DOHH2 (cell line): ENCODE measurements around the gene ZFX.
A peak's percentile ranks its signal among the peaks of the same experiment; 100 is the strongest.
"Not testable (repeated sequence)": the region's sequence is repeated elsewhere in the genome, so short reads cannot be mapped to it uniquely, and the experiment has no call there.

Source experiments
- H3F3A ChIP-seq: fragments of 200-600 bp; sonication (generic), shearing (Covaris generic); 2 replicates; pipeline ENCODE4 v1.6.0; 2016; ENCODE audit warnings: antibody characterized with exemption, mild to moderate bottlenecking; ENCODE audit not compliant: control insufficient read depth, insufficient read depth
- H3K27ac ChIP-seq: fragments of 200-600 bp; sonication (generic); 2 replicates; pipeline ENCODE4 v1.5.1; 2014; ENCODE audit warnings: low read depth, mild to moderate bottlenecking, low read length, moderate library complexity
- H3K27me3 ChIP-seq: fragments of 200-600 bp; sonication (generic); 2 replicates; pipeline ENCODE4 v1.6.1; 2014; ENCODE audit warnings: mild to moderate bottlenecking, low read length, mixed read lengths; ENCODE audit not compliant: control insufficient read depth
- H3K36me3 ChIP-seq: fragments of 200-600 bp; sonication (generic); 2 replicates; pipeline ENCODE4 v1.6.1; 2014; ENCODE audit warnings: mild to moderate bottlenecking, low read length, moderate library complexity, mixed read lengths; ENCODE audit not compliant: control insufficient read depth
- H3K4me1 ChIP-seq: fragments of 200-600 bp; sonication (generic); 2 replicates; pipeline ENCODE4 v1.6.1; 2014; ENCODE audit warnings: mild to moderate bottlenecking, low read length, mixed read lengths; ENCODE audit not compliant: control insufficient read depth
- H3K4me2 ChIP-seq: fragments of 200-600 bp; sonication (generic); 2 replicates; pipeline ENCODE4 v1.6.0; 2014; ENCODE audit warnings: mild to moderate bottlenecking, low read length, moderate library complexity
- H3K4me3 ChIP-seq: fragments of 200-600 bp; sonication (generic); 2 replicates; pipeline ENCODE4 v1.5.1; 2014; ENCODE audit warnings: mild to moderate bottlenecking, low read length, mixed read lengths
- H3K79me2 ChIP-seq: fragments of 200-600 bp; sonication (generic); 2 replicates; pipeline ENCODE4 v1.6.1; 2014; ENCODE audit warnings: mild to moderate bottlenecking, low read length, mixed read lengths; ENCODE audit not compliant: control insufficient read depth
- H3K9me2 ChIP-seq: fragments of 200-600 bp; sonication (generic); replicated peaks from 2 replicates; pipeline ENCODE4 v1.6.1; 2014; ENCODE audit warnings: mild to moderate bottlenecking, low read length, mixed read lengths; ENCODE audit not compliant: control insufficient read depth
- H3K9me3 ChIP-seq: fragments of 200-600 bp; sonication (generic); 2 replicates; pipeline ENCODE4 v1.6.1; 2014; ENCODE audit warnings: antibody characterized with exemption, low read length, mixed read lengths; ENCODE audit not compliant: control insufficient read depth, insufficient read depth
- H4K20me1 ChIP-seq: fragments of 200-600 bp; sonication (generic); 2 replicates; pipeline ENCODE4 v1.6.0; 2014; ENCODE audit warnings: low read depth, mild to moderate bottlenecking, antibody characterized with exemption, low read length, moderate library complexity; ENCODE audit not compliant: control insufficient read depth, insufficient read depth
- CTCF ChIP-seq: fragments of 200-600 bp; sonication (generic); IDR thresholded peaks from one replicate; pipeline ENCODE4 v1.5.1; 2014; ENCODE audit warnings: antibody characterized with exemption, mild to moderate bottlenecking, low read depth, low read length; ENCODE audit not compliant: poor library complexity, severe bottlenecking
- EZH2phosphoT487 ChIP-seq: fragments of 200-600 bp; sonication (generic); IDR thresholded peaks from 2 replicates; pipeline ENCODE4 v1.6.1; 2017; ENCODE audit warnings: borderline replicate concordance, mild to moderate bottlenecking, antibody characterized with exemption, low read length, moderate library complexity, mixed read lengths

The ZFX gene

DNA sequence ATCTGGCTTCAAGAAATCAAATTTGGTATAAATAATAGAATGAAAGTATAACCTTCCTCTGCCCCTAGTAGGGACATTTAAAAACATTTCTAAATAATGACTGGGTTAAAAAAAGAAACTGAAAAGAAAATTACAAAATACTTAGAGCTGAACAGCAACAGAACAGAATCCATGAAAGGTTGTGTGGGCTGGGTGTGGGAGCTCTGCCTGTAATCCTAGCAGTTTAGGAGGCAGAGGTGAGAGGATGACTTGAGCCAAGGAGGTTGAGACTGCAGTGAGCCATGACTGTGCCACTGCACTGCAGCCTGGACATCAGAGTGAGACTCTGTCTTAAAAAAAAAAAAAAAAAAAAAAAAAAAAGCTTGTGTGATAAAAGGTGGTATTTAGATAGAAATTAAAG is 12.3 kb upstream of the ZFX start:
- no peaks in the 10 kb centered on the region for H3K36me3 ChIP-seq
- H3K79me2 ChIP-seq: no peaks in the 10 kb centered on the region
- no peaks in the 10 kb centered on the region for H3K4me1 ChIP-seq
- TF ChIP-seq CTCF (no peak), EZH2phosphoT487 (no peak)
- H3K4me2 ChIP-seq: no peak overlapping the region
- no peaks in the 10 kb centered on the region for H3K9me2 ChIP-seq
- no peak overlapping the region for H3K27ac ChIP-seq
- no peaks in the 10 kb centered on the region for H4K20me1 ChIP-seq
- H3K4me3 ChIP-seq: no peak overlapping the region
- no peaks in the 10 kb centered on the region for H3F3A ChIP-seq
- no peaks in the 10 kb centered on the region for H3K27me3 ChIP-seq
- no peaks in the 10 kb centered on the region for H3K9me3 ChIP-seq

- H3K4me3 ChIP-seq, H3K27me3 ChIP-seq, H3K9me2 ChIP-seq, H4K20me1 ChIP-seq, H3F3A ChIP-seq, H3K79me2 ChIP-seq, H3K36me3 ChIP-seq, H3K9me3 ChIP-seq, H3K27ac ChIP-seq, H3K4me2 ChIP-seq: not testable (repeated sequence)
- H3K4me1 ChIP-seq: peaks cover 30% of the 10 kb centered on the region
Measured at GRCh38 chrX:24143982-24144381, 5.5 kb upstream of the ZFX start.

- H3K36me3 ChIP-seq: no peaks in the 10 kb centered on the region
- no peaks in the 10 kb centered on the region for H4K20me1 ChIP-seq
- peaks cover 30% of the 10 kb centered on the region for H3K4me1 ChIP-seq
- no peak for TF ChIP-seq EZH2phosphoT487
- no peak for TF ChIP-seq CTCF
- no peak overlapping the region for H3K27ac ChIP-seq
- H3K4me3 ChIP-seq: no peak overlapping the region
- H3K9me3 ChIP-seq: no peaks in the 10 kb centered on the region
- peaks cover 9% of the 10 kb centered on the region for H3F3A ChIP-seq
- H3K79me2 ChIP-seq: peaks cover 7% of the 10 kb centered on the region
- no peaks in the 10 kb centered on the region for H3K9me2 ChIP-seq
- H3K4me2 ChIP-seq: no peak overlapping the region
- no peaks in the 10 kb centered on the region for H3K27me3 ChIP-seq
Measured at GRCh38 chrX:24144528-24144927, 5.0 kb upstream of the ZFX start.

DNA sequence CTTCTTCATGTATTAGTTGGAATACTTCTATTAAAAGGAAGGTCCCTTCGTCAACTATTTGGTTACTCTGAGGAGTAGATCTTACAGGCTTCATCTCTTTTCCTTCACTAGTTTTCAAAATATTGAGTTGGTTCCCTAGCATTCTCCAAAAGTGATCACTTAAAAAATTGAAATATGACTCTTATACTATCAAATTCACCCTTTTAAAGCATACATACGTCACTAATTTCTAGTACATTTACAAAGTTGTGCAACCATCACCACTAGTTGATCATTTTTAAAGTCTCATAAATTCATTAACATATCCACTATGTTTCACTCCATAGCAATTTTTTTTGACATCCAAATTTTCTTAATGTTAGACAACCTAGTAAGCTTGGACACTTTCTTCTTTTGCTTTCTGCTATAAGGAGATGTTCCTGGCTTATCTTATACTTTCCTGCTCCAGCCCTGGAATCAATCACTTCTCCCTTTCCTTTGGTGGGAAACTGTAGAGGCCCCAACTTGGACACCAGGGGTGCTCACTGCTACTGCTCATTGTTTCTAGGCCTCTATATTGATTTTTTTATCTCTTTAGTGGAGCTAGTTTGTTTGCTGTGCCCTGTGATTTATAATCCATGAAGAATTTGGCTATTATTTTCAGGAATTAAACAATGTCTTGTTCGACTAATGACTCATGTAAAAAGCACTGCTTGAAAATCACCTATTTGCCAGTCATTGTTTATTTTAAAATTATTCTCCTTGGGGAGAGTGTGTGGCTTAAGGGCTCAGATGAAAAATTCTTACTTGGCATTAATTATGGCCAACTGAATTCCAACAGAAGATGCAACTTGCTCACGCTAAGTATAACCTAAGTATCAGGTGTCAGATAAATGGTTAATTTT is 4.0 kb upstream of the ZFX start:
- Histone ChIP-seq H3K9me2 (no peaks in the 10 kb centered on the region), H3K27ac (no peak overlapping the region), H3K4me1 (peaks cover 30% of the 10 kb centered on the region), H3K36me3 (peaks cover 1% of the 10 kb centered on the region; the same call in 1 of the 2 replicates), H4K20me1 (no peaks in the 10 kb centered on the region), H3K9me3 (no peaks in the 10 kb centered on the region), H3K4me3 (no peak overlapping the region), H3K27me3 (no peaks in the 10 kb centered on the region), H3K79me2 (peaks cover 9% of the 10 kb centered on the region), H3K4me2 (peak overlapping the region; percentile 94), H3F3A (peaks cover 10% of the 10 kb centered on the region)
- TF ChIP-seq CTCF (no peak), EZH2phosphoT487 (no peak)
